Frontal cortex (tissue), 4 donors: ENCODE measurements around the gene PRPF8. TPM values are rescaled to one million over a fixed set of nuclear protein-coding genes. Genes with fewer than 3 reads are reported as not detected.
"Not testable (repeated sequence)": the region's sequence is repeated elsewhere in the genome, so short reads cannot be mapped to it uniquely, and the experiment has no call there.

Experiments used
- DNase-seq, 2 donors: peaks; one replicate each; pipeline ENCODE4 v3.0.0; 2012; ENCODE audit warnings: low spot score in 2 of 2
- FAIRE-seq: peaks from 2 replicates; lab custom pipeline; 2012; peaks lifted over from hg19 to GRCh38; lab: Jason Lieb, UNC
- total RNA-seq: library from RNA; depleted of rRNA; stranded (reverse); fragments of >200 nt; gene quantifications from one replicate; pipeline ENCODE4 v1.2.3, GENCODE V29; 2014
- donor health status: control.
- donor health status: control.
- donor health status: control.

Gene PRPF8
- total RNA-seq, 1 donor from 2014 or later = 75.0 TPM

- FAIRE-seq (no peak), DNase-seq (peak; percentile 83 to 84)
Measured at GRCh38 chr17:1716912-1717695, 32.4 kb upstream of the PRPF8 start.

DNA sequence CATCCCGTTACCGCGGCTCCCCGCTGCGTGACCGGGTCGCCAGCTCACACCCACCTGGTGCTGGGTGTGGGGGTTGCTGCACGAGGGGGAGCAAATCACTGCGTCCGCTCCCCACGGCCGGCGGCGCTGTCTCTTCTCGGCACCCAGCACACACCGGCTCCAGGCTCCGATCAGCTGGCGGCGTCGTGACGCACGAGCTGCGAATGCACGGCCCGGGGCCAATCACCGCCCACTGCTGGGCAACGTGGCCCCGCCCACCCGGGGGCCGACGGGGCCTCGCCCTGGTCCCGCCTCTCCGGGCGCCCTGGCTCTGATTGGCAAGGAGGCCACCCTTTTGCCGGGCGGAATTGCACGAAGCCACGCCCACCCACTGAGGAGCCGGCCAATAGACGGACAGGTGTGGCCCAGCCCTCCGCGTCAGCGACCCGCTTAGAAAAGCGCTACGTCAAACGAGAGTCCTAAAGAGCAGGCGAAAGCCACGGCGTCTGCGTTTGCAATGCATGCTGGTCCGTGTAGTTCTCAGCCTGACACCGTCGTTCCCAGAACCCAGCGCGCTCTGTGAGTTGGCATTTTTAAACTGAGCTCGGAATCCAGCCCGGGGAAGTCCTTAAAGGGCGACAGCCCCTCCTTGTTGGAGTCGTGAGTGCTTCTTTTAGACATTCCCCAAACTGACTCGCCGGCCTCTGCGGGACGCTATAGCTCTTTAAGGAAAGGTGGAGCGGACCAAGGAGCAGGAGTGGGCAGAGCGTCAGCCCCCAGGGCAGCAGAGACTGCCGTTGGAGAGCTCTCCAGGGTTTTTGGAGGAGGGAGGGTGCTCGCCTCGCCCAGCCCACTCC is 31.6 kb upstream of the PRPF8 start:
- peak; percentile 96 for FAIRE-seq

GRCh38 chr17:1715803-1716075 is 31.1 kb upstream of the PRPF8 start:
- DNase-seq (no peak), FAIRE-seq (no peak)

More for the DNA sequence above, 31.6 kb upstream of the PRPF8 start:
- DNase-seq = peak; percentile 99 to 100

DNA sequence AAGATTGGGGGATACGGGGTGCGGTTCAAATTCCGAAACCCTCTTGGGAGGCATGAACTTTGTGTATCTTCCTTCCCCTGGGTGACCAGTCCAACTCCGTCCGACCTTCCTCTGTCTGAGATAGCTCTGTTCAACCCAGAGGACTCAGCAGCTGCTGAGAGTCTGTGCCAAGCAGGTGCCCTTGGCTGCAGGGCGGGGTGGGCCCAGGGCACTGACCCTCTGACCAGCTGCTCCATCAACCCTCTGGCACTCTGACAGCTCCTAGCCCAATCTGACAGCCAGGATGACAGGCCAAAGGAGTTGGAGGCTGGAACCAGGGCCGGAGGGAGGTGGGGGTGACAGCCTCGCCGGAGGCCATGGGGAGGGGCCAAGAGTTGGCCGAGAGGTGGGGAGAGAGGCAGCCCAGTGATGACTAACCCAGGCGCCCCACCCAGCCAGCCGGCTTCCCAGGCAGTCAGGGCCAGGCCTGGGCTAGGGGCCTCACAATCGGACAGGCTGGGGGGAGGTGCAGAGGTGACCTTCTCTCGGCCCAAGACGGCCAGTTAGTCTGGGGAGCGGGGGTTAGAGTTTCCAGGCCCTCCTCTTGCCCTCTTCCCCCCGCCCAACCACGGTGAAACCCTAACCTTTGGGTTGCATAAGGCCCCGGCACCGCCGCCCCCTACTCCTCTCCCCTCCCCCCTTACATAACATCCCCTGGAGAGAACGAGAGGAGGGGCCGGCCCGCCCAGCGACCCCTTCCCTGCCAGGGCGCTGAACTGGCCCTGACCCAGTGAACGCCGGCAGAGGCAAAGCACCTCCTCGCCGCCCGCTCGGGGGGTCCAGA is 30.5 kb upstream of the PRPF8 start:
- DNase-seq (peak in 1 of 2 donors; percentile 79), FAIRE-seq (no peak)

DNA sequence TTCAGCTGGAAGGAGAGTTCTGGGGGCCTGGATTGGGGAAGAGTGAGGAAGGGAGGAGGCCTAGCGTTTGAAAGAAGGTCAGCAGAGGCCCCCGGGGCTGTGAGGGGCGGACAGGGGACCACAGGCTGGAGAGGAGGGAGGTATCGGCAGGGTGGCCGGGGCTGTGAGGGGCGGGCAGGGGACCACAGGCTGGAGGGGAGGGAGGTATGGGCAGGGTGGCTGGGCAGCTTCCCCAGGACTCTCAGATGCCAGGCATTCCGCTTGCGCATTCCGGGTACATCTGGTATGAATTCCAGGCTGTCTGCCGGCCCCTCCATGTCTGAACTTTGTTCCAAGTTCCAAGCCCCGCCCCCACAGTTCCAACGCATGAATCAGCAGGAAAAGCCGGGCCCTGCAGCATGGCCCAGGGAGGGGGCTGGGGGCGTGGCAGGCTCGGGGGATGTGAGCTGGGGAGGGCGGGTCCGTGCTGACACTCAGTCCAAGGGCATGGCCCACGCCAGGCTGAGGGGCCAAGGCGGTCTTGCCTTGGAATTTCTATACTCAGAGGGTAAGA is 29.8 kb upstream of the PRPF8 start:
- DNase-seq = peak; percentile 72 to 74
- no peak for FAIRE-seq

- no peak for DNase-seq
- no peak for FAIRE-seq
Measured at GRCh38 chr17:1713878-1714426, 29.3 kb upstream of the PRPF8 start.

- FAIRE-seq (no peak), DNase-seq (no peak)
Measured at GRCh38 chr17:1713160-1713877, 28.7 kb upstream of the PRPF8 start.

DNA sequence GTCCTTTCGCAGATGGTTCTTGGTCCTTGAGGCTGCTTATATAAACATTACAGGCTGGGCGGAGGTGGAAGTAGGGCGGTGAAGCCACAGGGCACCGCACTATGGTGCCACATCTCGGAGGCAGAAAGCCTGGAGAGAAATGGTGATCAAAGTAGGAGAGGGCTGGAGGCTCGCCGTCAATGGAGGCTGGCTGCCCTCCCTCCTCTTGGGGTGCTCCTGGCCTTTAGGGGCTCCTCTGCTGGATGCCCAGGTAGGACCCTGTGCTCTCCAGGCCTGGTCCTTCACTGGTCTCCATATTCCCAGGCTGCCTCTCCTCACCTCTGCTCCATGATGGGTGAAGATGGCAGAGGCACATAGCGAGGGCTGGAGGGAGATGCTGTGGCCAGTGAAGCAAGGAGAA is 27.6 kb upstream of the PRPF8 start:
- DNase-seq (no peak), FAIRE-seq (no peak)

DNA sequence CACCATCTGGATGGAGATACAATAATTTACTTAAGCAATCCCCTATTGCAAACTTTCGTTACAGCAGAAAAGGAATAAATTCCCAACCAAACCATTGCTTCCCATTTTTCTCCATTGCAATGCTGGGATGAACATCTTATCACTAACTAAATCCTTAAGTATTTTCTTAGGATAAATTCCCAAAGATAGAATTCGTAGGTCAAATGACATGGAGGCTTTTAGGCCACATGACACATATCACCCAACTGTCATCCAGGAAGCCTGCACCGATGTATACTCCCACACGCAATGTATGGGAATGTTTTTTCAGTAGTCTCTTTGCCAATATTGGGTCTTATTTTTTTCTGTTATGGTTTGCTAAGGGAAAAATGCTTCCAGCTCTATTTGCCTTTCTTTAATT is 27.1 kb upstream of the PRPF8 start:
- DNase-seq (peak in 1 of 2 donors; percentile 13), FAIRE-seq (no peak)

GRCh38 chr17:1710807-1711553 is 26.3 kb upstream of the PRPF8 start:
- peak in 1 of 2 donors; percentile 24 for DNase-seq
- FAIRE-seq = no peak

DNA sequence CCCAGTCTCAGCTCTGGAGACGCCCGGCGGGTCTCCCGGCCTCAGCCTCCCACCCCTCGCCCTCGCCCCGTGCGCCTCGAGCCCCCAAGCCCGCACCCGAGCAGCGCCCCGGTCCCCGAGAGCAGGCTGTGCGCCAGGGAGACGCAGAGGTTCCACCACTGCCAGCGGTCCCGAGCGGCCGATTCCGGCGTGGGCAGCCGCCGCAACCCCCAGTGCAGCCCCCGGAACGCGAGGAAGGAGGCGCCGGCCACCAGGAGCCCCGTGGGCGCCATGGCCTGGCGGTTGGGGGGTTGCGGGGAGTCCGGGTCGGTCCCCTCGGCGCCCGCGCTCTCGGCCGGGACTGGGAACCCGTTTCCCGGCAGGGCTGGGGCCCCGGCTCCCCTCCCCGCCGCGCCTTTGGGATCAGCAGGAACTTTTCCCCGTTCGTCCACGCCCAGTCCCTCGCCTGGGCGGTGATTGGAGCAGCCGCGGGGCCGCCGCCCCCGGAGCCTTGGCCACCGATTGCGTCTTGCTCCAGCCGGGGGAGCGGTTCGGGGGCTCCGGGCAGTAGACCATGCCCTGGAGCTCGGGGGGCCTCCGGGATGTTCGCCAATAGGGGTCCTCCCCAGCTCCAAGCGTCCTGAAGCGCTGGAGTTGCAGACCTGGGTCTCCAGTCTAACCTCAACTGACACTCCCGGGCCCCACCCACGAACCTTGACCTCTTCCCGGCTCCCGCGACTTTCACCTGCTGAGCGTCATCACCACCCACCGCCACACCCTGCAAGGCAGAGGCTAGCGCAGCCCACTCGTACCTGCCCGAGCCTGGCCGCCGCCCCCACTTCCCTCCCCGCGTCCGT is 25.5 kb upstream of the PRPF8 start, which contains the start of gene TLCD2:
TSS of gene TLCD2 (minus strand) at position 407 of the 836 bp plus-strand sequence. CDS start at position 272, 135 bp downstream.
- no peak for FAIRE-seq
- DNase-seq = peak; percentile 57 to 77

DNA sequence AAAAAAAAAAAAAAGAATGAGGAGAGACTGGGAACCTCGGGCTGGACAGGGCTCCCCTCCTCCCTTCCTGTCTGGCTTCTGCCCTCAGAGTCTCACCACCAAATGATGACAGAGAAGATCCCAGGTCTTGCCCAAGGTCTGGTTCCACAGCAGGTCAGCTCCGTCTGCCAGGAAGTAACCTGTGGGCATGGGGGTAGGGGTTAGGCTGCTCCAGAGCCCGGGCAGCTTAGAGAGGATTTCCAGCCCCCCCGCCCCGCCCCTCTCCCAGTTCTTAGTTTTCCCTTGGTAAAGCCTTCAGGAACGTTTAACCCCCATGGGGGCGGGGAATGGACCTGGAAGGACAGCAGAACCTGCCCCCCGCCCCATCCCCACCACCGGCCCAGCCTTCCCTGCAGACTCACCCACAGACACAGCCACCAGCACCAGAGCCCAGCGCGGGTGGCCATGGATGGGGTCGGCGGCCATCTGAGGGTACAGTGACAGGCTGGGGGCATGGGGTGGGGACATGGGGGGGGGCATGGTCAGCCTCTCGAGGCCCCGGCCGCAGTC is 24.8 kb upstream of the PRPF8 start:
- FAIRE-seq = no peak
- no peak for DNase-seq

DNA sequence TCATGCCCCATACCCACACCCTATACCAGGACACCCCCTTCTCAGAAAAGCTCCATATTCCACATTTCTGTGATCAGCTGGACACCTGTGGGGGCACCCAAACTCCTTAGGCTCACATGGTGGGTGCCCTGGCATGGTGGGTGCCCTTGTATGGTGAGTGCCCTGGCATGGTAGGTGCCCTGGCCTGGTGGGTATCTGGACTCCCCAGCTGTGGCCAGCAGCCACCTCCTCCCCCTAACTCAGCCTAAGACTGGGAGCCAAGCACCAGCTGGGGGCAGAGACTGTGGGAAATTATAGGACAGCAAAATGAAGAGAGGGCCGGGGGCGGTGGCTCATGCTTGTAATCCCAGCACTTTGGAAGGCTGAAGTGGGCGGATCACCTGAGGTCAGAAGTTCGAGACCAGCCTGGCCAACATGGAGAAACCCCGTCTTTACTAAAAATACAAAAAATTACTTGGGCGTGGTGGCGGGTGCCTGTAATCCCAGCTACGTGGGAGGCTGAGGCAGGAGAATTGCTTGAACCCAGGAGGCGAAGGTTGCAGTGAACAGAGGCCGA is 24.2 kb upstream of the PRPF8 start:
- not testable (repeated sequence) for FAIRE-seq, DNase-seq

- FAIRE-seq = no peak
Measured at GRCh38 chr17:1707107-1707506, 22.4 kb upstream of the PRPF8 start.

GRCh38 chr17:1705004-1705403 is 20.3 kb upstream of the PRPF8 start:
- FAIRE-seq = no peak

More at GRCh38 chr17:1707107-1707506, 22.4 kb upstream of the PRPF8 start:
- no peak for DNase-seq

DNA sequence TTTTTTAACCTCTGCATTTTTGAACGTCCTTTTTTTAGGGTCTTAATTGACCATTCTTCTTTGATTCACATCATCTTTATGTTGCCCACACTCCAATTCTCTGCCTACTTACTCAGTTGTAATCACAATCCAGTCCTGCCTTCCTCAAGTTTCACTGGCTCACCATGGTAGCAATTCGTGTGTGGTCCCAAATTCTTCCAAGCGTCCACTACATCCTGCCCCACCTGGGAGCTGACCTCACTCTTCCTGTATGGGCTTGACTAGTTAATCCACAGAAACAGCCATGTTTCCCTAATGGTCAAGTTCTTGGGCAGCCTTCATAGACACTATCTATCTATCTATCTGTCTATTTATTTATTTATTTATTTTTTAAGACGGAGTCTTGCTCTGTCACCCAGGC is 18.4 kb upstream of the PRPF8 start:
- DNase-seq (no peak), FAIRE-seq (no peak)

More at GRCh38 chr17:1705004-1705403, 20.3 kb upstream of the PRPF8 start:
- DNase-seq = no peak

DNA sequence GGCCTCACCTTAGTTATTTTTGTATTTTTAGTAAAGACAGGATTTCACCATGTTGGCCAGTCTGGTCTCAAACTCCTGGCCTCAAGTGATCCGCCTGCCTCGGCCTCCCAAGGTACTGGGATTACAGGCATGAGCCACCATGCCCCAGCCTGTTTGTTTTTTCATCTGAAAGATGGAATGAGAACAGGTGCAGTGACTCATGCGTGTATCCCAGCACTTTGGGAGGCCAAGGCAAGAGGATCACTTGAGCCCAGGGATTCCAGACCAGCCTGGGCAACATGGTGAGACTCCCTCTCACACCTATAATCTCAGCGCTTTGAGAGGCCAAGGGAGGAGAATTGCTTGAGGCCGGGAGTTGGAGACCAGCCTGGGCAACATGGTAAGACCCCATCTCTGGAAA is 15.2 kb upstream of the PRPF8 start:
- DNase-seq, FAIRE-seq: not testable (repeated sequence)
